ENCODE measurements around the gene CPVL. TPM values are rescaled to one million over a fixed set of nuclear protein-coding genes. Genes with fewer than 3 reads are reported as not detected.

Gene CPVL
- total RNA-seq, 1 experiment from 2014 or later: 62.7 TPM

GRCh38 chr7:28986765-28987110, 159.6 kb downstream of the CPVL start:
- Mint-ChIP-seq H3K4me3 (ENCODE audit: low read depth, unreplicated experiment) (no peak overlapping the region), H3K9me3 (ENCODE audit: low read depth, unreplicated experiment) (no peaks in the 10 kb centered on the region), H3K27me3 (ENCODE audit: unreplicated experiment) (no peaks in the 10 kb centered on the region), H3K4me1 (ENCODE audit: low read depth, unreplicated experiment) (peaks cover 35% of the 10 kb centered on the region), H3K36me3 (ENCODE audit: insufficient read depth, unreplicated experiment) (no peaks in the 10 kb centered on the region), H3K27ac (ENCODE audit: unreplicated experiment) (no peak overlapping the region)
- TF ChIP-seq CTCF (IDR thresholded peaks at IDR 0.05; ENCODE audit: unreplicated experiment): no peak
- intact Hi-C loops (cut with micrococcal nuclease; ENCODE audit: unreplicated experiment): no loop called here
- CTCF ChIA-PET: interaction anchor here (1.6 kb wide), 1 partner anchor 30 kb away, joined by 9 read pairs; no protein-coding TSS in a partner anchor
- no peak for DNase-seq
- BruUV-seq (replicated peaks): no TSS peak

GRCh38 chr7:28986028-28986764, 160.1 kb downstream of the CPVL start:
- DNase-seq: peak; percentile 59
- H3K9me3 Mint-ChIP-seq (ENCODE audit: low read depth, unreplicated experiment): no peaks in the 10 kb centered on the region
- H3K27ac Mint-ChIP-seq (ENCODE audit: unreplicated experiment): peak overlapping the region; percentile 7
- H3K4me3 Mint-ChIP-seq (ENCODE audit: low read depth, unreplicated experiment): no peak overlapping the region
- no TSS peak for BruUV-seq (replicated peaks)
- no peaks in the 10 kb centered on the region for H3K27me3 Mint-ChIP-seq (ENCODE audit: unreplicated experiment)
- peaks cover 37% of the 10 kb centered on the region for H3K4me1 Mint-ChIP-seq (ENCODE audit: low read depth, unreplicated experiment)
- CTCF ChIA-PET: interaction anchor here (1.6 kb wide), 1 partner anchor 29 kb away, joined by 9 read pairs; no protein-coding TSS in a partner anchor
- intact Hi-C loops (cut with micrococcal nuclease; ENCODE audit: unreplicated experiment): no loop called here
- no peaks in the 10 kb centered on the region for H3K36me3 Mint-ChIP-seq (ENCODE audit: insufficient read depth, unreplicated experiment)
- no peak for TF ChIP-seq CTCF (IDR thresholded peaks at IDR 0.05; ENCODE audit: unreplicated experiment)

- intact Hi-C loops (cut with micrococcal nuclease; ENCODE audit: unreplicated experiment): no loop called here
Observed at GRCh38 chr7:28984631-28985030, 161.7 kb downstream of the CPVL start.

GRCh38 chr7:28984217-28984616, 162.1 kb downstream of the CPVL start:
- CTCF ChIA-PET: interaction anchor here (1.5 kb wide), 1 partner anchor 28 kb away, joined by 6 read pairs; no protein-coding TSS in a partner anchor
- peaks cover 48% of the 10 kb centered on the region for H3K4me1 Mint-ChIP-seq (ENCODE audit: low read depth, unreplicated experiment)
- H3K9me3 Mint-ChIP-seq (ENCODE audit: low read depth, unreplicated experiment): no peaks in the 10 kb centered on the region
- H3K27ac Mint-ChIP-seq (ENCODE audit: unreplicated experiment): peak overlapping the region; percentile 18
- no peak for DNase-seq
- intact Hi-C loops (cut with micrococcal nuclease; ENCODE audit: unreplicated experiment): no loop called here
- no TSS peak for BruUV-seq (replicated peaks)
- H3K27me3 Mint-ChIP-seq (ENCODE audit: unreplicated experiment): no peaks in the 10 kb centered on the region
- peaks cover 5% of the 10 kb centered on the region for H3K36me3 Mint-ChIP-seq (ENCODE audit: insufficient read depth, unreplicated experiment)
- H3K4me3 Mint-ChIP-seq (ENCODE audit: low read depth, unreplicated experiment): no peak overlapping the region
- TF ChIP-seq CTCF (IDR thresholded peaks at IDR 0.05; ENCODE audit: unreplicated experiment): no peak

More at GRCh38 chr7:28984631-28985030, 161.7 kb downstream of the CPVL start:
- no peaks in the 10 kb centered on the region for H3K27me3 Mint-ChIP-seq (ENCODE audit: unreplicated experiment)
- H3K36me3 Mint-ChIP-seq (ENCODE audit: insufficient read depth, unreplicated experiment): peaks cover under 1% of the 10 kb centered on the region
- H3K27ac Mint-ChIP-seq (ENCODE audit: unreplicated experiment): peak overlapping the region; percentile 18
- peak; percentile 55 for DNase-seq
- no peak overlapping the region for H3K4me3 Mint-ChIP-seq (ENCODE audit: low read depth, unreplicated experiment)
- BruUV-seq (replicated peaks): no TSS peak
- H3K4me1 Mint-ChIP-seq (ENCODE audit: low read depth, unreplicated experiment): peaks cover 48% of the 10 kb centered on the region
- no peaks in the 10 kb centered on the region for H3K9me3 Mint-ChIP-seq (ENCODE audit: low read depth, unreplicated experiment)
- CTCF ChIA-PET: interaction anchor here (1.5 kb wide), 1 partner anchor 28 kb away, joined by 6 read pairs; no protein-coding TSS in a partner anchor
- peak; percentile 30 for TF ChIP-seq CTCF (IDR thresholded peaks at IDR 0.05; ENCODE audit: unreplicated experiment)

Measured in Calu3 (cell line).